ENCODE results near the gene CDKN1A.

CDKN1A gene

DNA sequence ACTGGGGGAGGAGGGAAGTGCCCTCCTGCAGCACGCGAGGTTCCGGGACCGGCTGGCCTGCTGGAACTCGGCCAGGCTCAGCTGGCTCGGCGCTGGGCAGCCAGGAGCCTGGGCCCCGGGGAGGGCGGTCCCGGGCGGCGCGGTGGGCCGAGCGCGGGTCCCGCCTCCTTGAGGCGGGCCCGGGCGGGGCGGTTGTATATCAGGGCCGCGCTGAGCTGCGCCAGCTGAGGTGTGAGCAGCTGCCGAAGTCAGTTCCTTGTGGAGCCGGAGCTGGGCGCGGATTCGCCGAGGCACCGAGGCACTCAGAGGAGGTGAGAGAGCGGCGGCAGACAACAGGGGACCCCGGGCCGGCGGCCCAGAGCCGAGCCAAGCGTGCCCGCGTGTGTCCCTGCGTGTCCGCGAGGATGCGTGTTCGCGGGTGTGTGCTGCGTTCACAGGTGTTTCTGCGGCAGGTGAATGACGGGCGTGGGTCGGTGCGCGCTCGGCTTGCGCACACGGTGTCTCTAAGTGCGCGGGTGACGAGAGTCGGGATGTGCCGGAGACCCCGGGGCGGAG is at the start of gene CDKN1A:
CDKN1A (plus strand) TSS at position 227 of the 555 bp plus-strand sequence. CDS start 5,388 bp downstream, outside the sequence.
- in situ Hi-C loops (cut with HindIII; ENCODE audit: low pct_ligation_motif_present, low pct_unique_long_range_greater_than_20kb, low sequenced_read_pairs) = no loop called here
- DNase-seq = peak; percentile 91

DNA sequence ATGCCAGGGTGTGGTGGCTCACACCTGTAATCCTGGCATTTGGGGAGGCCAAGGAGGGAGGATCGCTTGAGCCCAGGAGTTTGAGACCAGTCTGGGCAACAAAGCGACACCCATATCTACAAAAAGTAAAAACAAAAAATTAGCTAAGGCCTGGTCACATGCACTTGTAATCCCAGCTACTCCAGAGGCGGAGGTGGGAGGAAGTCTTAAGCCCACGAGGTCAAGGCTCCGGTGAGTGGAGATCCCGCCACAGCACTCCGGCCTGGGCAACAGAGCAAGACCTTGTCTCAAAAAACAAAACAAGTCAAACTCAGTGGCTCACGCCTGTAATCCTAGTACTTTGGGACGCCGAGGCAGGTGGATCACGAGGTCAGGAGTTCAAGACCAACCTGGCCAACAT is 48.7 kb upstream of the CDKN1A start:
- in situ Hi-C loops (cut with HindIII; ENCODE audit: low pct_ligation_motif_present, low pct_unique_long_range_greater_than_20kb, low sequenced_read_pairs) = no loop called here
- no peak for DNase-seq

DNA sequence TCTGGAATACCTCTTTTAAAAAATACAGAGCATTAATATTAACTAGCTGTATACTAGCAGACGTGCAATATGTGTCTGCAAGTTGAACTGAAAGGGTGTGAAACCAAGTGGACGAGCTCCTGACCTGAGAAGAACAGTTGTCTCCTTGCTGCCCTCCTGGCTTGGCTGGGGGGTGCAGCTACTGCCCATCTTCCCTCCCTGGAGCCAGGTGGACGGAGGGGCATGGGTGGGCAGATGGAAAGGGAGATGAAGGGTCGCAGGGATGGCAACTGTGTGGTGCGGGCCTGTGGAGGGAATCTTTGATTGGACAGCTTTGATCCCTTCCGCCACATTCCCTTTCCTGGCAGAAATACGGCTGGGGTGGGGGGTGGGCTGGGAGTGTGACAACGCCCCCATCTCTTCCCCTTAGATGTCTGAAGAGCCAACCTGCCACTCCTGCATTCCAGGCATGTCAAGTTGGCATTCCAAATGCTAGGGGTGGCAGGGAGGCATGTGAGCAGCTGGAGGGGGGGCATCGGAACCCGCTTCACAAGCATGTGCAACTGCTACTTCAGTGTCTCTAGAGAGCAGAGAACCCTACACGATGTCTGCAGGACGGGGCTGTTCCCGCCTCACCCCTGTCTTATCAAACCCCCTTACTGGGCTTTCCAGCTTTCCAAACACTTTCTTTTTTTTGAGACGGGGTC is 47.0 kb upstream of the CDKN1A start:
- no peak for DNase-seq
- in situ Hi-C loops (cut with HindIII; ENCODE audit: low pct_ligation_motif_present, low pct_unique_long_range_greater_than_20kb, low sequenced_read_pairs) = no loop called here

DNA sequence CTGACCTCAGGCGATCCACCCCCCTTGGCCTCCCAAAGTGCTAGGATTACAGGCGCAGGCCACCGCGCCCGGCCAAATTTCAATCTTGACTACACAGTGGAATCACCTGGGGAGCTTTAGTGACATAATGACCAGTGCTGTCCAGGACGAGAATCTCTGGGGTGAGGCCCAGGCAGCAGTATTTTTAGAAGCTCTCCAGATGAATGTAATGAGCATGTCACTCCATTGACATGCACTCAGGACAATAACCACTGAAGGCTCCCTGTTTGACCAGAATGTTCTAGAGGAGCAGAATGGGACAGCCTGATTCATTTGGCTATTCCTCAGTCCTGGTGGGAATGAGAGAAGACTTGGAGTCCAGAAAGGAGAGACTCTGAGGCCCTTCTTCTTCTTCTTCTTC is 45.1 kb upstream of the CDKN1A start:
- DNase-seq = no peak
- in situ Hi-C loops (cut with HindIII; ENCODE audit: low pct_ligation_motif_present, low pct_unique_long_range_greater_than_20kb, low sequenced_read_pairs) = no loop called here

DNA sequence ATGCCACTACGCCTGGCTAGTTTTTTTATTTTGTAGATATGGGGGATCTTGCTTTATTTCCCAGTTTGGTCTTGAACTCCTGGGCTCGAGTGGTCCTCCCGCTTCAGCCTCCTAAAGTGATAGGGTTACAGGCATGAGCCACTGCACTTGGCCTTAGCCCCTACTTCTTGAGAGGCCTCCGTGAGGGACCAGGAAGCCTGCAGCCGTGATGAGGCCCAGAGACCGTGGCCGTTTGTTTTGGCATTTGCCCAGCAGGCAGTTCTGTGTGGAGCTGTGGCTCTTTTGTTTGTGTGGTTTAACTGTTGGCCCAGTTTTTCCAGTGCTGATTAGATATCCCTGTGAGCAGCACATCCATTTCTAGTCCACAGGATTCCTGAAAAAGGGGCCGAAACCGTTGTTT is 44.6 kb upstream of the CDKN1A start:
- in situ Hi-C loops (cut with HindIII; ENCODE audit: low pct_ligation_motif_present, low pct_unique_long_range_greater_than_20kb, low sequenced_read_pairs) = no loop called here
- no peak for DNase-seq

DNA sequence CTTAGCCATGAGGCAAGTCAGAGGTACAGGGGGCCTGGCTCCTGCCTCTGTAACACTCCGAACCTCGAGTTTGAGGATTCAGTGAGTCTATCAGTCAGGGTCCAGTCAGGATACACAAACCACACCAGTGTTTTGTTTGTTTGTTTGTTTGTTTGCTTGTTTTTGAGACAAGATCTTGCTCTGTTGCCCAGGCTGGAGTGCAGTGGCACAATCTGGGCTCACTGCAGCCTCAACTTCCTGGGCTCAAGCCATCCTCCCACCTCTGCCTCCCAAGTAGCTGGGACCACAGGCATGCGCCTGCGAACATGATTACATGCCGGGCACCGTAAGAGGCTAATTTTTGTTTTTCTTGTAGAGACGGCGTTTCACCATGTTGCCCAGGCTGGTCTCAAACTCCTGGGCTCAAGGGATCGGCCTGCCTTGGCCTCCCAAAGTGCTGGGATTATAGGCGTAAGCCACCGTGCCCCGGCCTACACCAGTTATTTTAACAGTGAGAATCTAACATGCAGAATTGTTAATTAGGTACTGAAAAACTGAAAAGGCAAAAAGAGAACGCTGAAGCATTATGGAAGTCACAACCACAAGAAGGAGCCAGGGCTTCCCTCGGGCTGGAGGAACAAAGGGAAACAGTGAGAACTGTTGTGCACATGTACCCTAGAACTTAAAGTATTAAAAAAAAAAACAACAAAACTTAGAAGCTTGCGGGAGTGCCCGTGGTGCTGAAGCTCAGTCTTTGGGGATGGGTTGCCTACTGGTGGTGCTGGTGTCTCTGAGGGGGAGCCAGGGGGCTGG is 44.0 kb upstream of the CDKN1A start:
- in situ Hi-C loops (cut with HindIII; ENCODE audit: low pct_ligation_motif_present, low pct_unique_long_range_greater_than_20kb, low sequenced_read_pairs) = no loop called here

DNA sequence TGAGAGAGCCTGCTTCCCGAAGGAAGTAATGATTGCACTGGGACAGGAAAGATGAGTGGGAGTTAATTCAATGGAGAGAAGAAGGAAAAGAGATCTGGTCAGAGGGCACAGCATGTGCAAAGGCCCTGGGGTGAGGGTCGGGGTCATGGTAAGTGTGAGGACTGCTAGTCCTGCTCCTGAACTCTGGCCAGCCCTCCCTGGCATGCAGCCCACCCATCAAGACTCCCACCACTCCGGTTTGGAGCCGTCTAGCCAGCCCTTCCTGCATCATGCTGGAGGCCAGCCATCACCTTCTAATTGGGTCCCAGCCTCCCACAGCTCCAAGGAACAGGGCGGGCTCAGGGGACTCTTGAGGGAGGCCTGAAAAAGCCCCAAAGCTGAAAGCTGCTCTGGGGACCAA is 42.2 kb upstream of the CDKN1A start:
- in situ Hi-C loops (cut with HindIII; ENCODE audit: low pct_ligation_motif_present, low pct_unique_long_range_greater_than_20kb, low sequenced_read_pairs) = no loop called here
- DNase-seq = no peak

More for the DNA sequence above, 44.0 kb upstream of the CDKN1A start:
- DNase-seq = no peak

DNA sequence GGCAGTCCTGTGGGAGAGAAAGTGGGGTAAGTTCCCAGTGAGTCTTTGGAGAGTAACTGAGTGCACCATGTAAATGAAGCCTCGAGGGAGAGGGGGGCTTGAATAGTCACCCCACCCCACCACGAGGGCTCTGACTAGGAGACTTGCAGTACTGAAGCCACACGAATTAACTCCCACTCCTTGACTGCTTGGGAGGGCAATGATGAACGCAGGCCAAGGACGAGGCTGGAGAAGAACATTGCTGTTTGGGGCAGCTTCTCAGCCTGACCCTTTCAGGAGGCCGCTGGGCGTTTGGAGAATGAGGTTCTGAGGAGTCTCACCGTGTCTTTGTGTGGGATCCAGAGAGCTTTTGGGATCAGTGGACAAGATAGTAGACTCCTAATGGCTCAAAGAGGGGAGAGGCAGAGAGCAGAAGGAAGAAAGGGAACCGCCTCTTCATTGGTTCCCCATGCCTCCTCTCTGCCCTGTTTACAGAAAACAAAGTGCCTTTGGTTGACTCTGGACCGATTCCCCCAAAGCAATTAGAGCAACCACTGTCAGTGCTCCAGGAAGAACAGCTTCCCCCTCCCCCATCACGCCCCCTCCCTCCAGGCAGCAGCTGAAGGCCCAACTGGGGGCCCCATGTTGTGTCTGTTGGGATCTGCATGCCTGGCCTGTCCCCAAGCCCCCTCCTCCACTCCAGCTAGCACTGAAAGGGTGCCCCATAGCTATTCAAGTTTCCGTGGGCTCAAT is 41.7 kb upstream of the CDKN1A start:
- DNase-seq = no peak
- in situ Hi-C loops (cut with HindIII; ENCODE audit: low pct_ligation_motif_present, low pct_unique_long_range_greater_than_20kb, low sequenced_read_pairs) = no loop called here

DNA sequence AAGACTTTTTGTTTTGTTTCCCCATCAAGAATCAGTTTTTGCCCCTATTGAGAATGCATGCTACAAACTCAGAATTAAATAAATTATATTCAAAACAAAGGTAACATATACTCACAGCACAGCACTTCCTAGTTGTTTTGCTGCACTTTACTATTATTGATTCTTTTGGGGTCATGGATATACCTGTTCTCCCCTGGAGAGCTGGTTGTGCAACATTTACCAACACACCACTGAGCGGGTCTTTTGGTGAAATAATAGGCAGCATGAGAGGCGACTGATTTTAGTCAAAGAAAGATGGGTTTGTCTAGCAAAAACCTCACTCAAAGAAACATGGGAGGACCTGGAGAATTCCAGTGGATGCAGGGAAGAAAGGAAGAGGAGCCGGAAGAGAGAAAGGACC is 39.9 kb upstream of the CDKN1A start:
- DNase-seq = no peak
- in situ Hi-C loops (cut with HindIII; ENCODE audit: low pct_ligation_motif_present, low pct_unique_long_range_greater_than_20kb, low sequenced_read_pairs) = no loop called here

DNA sequence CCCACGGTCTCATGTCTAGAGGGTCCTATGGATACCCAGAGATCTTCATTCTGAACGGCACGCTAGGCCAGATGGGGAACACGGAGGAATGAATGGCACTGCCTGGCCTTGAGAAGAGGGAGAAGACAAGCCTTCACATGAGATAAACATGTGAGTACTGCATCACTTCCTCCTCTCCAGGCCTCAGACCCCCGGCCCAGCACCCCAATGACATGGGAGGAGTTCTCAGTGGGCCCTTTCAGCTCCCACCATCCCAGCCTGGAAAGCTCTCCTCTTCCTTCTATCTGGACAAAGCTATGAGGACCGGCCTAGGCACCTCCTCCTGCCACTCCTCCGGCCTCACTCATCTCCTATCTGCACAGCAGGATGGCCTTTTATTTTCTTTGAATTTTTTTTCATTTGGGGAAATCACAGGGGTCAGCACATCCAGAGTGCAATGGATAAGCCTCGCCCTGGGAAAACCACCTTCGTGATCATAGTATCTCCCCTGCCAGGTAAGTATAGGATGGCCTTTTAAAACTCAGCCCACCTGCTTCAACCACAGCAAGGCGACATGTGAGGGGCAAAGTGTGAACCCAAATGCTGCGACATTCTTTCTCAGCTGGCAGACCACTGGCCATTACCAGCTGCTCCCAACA is 39.2 kb upstream of the CDKN1A start:
- in situ Hi-C loops (cut with HindIII; ENCODE audit: low pct_ligation_motif_present, low pct_unique_long_range_greater_than_20kb, low sequenced_read_pairs) = no loop called here
- DNase-seq = no peak

DNA sequence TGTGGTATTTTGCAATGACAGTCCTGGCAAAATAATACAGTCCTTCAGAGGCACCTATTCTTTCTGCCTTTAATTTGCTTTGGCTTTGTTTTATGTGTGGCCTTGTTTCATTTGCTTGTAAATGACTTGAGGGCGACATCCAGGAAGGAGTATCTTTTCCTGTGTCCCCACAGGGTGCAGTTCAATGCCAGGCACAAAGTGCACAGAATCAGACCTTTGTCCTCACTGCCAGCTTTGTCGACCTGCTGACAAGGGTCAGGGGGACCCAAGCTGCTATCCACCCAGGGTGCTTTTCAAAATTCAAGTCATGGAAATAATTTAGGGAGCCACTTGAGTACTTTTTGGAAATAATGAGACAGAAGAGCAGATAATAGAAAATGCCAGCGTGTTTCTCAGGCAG is 37.0 kb upstream of the CDKN1A start:
- DNase-seq = no peak
- in situ Hi-C loops (cut with HindIII; ENCODE audit: low pct_ligation_motif_present, low pct_unique_long_range_greater_than_20kb, low sequenced_read_pairs) = no loop called here

DNA sequence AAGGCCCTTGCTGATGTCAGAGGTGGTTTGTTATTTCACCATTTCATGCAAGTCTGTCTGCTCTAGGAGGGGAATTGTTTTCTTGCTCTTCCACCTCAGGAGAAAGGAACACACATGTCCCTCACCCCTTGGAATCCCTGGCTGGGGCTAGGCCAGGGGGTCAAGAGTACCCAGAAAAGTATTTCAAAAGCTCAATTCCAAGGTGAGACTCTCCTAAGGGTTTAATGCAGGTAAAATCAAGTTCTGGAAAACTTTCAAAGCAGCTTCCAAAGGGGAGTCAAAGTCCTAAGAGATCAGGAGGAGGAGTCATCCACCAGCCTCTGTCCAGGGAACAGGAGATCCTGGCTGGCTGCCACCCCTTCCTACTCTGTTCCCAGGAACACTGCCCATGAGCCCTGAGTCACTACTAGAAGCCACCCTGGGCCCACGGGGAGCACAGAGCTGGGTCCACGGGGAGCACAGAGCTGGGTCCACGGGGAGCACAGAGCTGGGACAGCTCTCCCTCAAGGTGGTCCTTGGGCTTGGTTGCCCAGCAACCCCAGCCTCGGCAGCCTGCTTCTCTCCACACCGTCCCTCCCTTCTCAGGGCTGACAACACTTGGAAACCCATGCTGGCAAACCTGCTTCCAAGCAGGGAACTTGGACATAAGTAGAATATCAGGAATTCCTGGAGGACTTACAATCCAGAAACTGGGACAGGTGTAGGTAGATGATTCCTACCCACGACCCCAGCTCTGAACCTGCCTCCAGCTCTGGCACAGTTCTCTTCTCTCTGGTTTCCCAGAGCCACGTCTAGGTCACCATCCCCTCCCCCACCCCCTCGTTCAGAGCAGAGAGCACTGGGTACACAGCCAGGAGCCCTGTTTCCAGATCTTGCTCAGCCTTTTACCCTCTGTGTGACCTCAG is 35.3 kb upstream of the CDKN1A start:
- in situ Hi-C loops (cut with HindIII; ENCODE audit: low pct_ligation_motif_present, low pct_unique_long_range_greater_than_20kb, low sequenced_read_pairs) = no loop called here
- peak; percentile 82 for DNase-seq

DNA sequence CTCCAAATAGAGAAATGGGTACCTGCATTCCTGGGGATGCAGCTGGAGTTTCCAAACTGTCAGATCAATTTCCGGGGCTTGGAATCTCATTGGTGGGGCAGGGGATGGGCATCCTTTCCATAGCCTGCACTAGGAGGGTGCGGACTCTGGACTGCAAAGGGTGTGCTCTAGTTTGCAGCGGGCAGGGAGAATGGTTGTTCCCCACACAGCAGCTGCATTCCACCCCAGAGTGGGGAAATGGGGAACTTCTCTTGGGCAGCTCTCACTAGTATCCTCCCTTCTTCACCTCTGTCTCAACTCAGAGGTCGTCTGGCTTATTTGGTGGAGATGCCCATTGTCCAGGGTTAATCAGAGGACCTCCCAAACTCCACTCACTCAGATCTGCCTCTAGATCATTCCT is 34.5 kb upstream of the CDKN1A start:
- in situ Hi-C loops (cut with HindIII; ENCODE audit: low pct_ligation_motif_present, low pct_unique_long_range_greater_than_20kb, low sequenced_read_pairs) = no loop called here
- DNase-seq = no peak

DNA sequence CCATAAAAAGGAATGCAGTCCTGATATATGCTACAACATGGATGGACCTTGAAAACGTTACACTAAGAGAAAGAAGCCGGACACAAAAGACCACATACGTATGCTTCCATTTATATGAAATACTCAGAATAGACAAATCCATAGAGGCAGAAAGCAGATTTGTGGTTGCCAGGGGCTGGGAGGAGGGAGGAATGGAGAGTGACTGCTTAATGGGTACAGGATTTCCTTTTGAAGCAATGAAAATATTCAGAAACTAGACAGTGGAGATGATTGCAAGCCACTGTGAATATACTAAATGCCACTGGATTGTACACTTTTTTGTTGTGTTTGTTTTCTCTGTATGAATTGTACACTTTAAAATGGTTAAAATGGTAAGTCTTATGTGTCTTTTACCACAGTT is 29.4 kb upstream of the CDKN1A start:
- in situ Hi-C loops (cut with HindIII; ENCODE audit: low pct_ligation_motif_present, low pct_unique_long_range_greater_than_20kb, low sequenced_read_pairs) = no loop called here
- no peak for DNase-seq

DNA sequence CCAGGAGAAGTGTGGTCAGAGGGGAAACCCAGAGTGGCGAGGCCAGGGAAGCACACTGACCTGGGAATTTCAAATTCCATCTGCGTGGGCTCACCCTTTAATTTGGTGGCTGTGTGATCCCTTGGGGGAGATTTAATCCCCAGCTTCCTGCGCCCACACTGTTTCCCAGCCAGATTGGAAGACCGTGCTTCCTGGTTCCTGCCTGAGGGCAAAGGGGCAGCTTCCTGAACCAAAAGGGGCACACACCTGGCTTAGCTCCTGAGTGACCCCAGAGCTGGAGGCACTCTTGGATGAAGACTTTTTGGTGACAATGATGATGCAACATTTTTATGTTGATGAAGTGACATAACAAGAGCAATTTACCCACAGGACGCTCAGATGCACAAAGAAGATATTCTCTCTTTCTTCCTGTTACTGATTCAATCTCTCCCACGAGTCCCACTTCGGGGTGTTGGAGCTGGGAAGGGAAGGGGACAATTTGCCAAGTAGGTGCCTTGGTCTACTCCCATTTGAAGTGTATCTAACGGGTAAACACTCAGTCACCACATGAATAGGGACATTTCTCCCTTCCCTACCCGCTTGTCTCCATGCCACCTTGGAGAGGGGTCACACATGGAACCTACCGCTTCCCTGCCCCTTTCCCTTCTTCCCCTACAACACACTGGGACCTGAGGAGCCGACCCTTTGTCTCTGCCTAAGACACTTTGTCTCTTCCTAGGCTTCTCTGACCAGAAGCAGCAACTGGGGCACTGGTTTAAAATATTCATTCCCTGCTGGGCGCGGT is 28.6 kb upstream of the CDKN1A start:
- in situ Hi-C loops (cut with HindIII; ENCODE audit: low pct_ligation_motif_present, low pct_unique_long_range_greater_than_20kb, low sequenced_read_pairs) = no loop called here
- no peak for DNase-seq

DNA sequence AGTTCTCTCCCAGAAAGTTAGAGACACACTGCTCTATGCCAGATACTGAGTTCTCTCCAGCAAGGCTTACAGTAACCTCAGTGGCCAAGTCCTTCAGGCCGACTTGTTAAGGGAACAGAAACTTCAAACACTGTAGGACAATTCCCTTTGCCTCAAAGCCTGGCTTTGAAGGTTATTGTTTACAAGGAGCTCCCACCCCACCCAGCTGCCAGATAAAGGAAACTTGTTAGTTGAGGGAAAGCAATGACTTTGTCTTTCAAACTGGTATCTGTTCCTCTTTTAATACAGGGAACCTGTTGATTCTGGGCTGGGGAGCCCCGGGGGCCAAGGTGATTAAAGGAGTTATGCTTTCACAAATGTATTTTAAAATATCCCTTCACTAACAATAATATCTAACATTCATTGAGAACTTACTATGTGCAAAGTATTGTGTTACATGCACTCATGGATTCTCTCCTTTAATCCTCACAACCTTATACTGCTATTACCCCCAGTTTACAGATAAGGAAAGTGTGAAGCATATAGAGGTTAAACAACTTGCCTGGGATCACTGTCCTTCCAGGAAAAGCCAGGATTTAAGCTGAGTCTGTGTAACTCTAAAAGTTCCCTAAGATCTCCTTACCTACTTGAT is 27.6 kb upstream of the CDKN1A start:
- no peak for DNase-seq
- in situ Hi-C loops (cut with HindIII; ENCODE audit: low pct_ligation_motif_present, low pct_unique_long_range_greater_than_20kb, low sequenced_read_pairs) = no loop called here

All from ACHN (cell line).